HG02938 (cell line): ENCODE results near the gene KIF16B.

ENCODE experiments used
- ATAC-seq: cut with Tn5 transposase; IDR thresholded peaks from one replicate; pipeline ENCODE4 v1.9.1; 2021; ENCODE audit warnings: mild to moderate bottlenecking, moderate library complexity; ENCODE audit not compliant: unreplicated experiment

The KIF16B gene

GRCh38 chr20:16407251-16408067, 165.8 kb downstream of the KIF16B start:
- ATAC-seq = no peak

DNA sequence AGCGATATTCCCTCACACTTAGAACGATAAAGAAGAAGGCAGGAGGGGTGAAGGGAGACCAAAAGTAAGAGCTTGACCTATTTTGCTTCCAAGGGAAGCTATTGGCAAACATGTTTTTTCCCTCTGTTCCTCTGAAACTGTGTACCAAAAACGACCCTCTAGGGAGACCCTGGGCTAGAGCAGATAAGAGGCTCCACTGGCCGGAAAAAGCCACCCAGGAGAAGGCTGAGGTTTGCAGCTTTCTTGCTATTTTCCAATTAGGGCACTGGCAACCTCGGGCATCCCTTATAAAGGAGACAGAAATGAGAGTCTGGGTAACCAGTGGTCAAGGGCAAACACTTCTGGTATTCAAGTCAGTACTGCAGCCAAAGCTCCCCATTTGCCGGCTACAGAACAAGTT, 168.0 kb downstream of the KIF16B start:
- ATAC-seq = no peak

GRCh38 chr20:16404640-16405039, 168.6 kb downstream of the KIF16B start:
- no peak for ATAC-seq

- no peak for ATAC-seq
These were observed 169.1 kb downstream of the KIF16B start for GRCh38 chr20:16404171-16404570.

GRCh38 chr20:16400234-16400633, 173.0 kb downstream of the KIF16B start:
- no peak for ATAC-seq

DNA sequence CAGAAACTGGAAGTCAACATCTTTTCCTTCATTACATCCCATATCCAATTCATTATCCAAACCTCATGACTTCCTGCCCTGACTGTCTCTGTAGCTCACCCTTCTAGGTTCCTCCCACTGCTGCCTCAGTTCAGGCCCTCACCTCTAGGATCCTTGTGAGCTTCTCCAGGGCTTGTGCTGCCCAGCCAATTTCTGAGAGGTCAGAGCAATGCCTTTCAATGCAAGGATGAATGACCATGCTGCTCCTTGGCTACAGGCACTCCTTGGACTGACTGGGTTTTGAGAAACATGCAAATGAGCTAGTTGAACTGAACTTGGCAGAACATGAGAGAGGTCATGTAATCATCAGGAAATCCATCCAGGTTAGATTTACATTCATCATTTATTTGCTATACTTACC, 173.4 kb downstream of the KIF16B start:
- ATAC-seq = no peak

DNA sequence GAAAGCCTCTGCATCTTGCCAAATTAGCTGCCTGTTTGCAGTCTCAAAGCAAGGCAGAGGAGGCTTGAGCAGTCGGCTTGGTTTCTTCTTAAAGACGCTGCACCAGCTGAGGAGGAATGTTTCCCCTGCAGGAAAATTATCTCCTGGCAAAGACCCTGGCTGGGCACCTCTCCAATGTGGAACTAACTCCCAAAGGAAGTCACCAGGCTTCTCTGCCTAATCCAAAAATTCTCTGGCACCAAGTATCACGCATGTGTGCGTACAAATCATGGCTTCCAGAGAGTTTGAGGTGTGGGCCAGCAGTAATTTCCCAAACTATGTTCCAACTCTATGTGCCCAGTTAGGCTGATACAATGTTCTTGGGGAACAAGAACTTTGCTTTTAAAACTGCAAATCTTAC, 176.2 kb downstream of the KIF16B start:
- ATAC-seq = no peak

DNA sequence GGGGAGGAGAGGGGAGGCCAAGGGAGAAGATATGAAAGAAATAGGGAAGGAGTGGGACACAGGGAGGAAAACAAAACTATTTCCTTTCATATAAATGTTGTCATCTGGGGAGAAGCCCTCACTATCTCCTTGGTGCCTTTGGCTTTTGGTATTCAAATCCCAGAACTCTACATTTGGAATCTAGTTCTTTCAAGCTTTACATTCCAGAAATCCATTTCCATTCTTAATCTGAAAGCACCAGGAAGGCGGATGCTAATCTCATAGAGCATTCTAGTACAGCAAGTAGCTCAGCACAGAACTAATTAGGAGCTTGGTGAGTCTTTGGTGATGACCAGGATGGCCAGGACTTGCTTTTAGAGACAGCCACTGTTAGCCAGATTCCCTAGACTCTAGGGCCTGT, 177.9 kb downstream of the KIF16B start:
- ATAC-seq = no peak

DNA sequence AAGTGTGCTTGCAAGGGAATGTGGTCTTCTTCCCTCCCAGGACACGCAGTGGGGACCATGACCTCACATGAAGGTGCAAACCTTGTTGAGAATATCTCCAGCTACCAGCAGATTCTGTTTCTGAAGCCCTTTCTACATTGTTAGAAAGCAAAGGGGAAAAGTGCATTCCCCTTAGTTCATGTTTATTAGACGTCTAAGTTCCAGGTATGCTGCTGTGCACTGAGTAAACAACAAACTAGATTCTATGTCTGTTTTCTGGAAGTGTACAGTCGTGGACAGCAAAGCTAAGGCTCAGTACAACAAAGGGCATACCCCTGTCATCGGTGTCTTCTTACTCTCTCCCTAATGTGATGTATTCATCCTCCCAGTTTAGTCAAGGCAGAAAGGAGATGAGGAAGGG, 178.5 kb downstream of the KIF16B start:
- no peak for ATAC-seq

DNA sequence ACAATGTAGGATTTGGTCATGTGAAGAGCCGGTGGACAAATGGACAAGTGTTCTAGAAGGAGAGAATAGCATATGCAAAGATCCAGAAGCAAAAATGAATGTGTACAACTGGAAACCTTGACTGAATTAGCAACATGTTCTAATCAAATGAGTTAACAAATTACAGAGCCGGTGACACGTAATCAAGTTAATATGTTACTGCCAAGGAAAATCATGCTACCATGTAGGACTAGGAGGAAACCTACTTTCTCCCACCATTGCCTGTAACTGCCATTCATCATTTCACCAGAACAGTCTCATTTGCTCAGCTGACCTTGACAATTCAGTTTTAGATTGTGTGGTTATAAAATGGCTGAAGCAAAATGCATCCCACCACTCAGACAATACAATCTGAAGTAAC, 179.4 kb downstream of the KIF16B start:
- ATAC-seq = no peak

DNA sequence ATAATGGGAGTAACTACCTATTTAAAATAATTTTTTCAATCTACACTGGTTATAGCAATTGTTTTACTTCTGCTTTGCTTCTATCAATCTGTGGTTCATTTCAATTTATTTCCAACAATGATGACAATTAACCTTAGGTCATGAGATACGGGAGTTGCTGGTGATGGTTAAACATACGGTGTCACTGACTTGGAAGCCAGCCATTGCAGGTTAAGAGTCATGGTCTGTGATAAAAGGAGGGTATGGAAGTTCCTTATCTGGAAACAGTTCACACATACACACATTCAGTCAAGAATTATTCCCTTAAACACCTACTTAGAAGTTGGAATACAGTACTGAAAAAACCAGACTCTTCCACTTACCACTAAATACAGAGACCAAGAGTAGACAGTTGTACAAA, 180.0 kb downstream of the KIF16B start:
- no peak for ATAC-seq

DNA sequence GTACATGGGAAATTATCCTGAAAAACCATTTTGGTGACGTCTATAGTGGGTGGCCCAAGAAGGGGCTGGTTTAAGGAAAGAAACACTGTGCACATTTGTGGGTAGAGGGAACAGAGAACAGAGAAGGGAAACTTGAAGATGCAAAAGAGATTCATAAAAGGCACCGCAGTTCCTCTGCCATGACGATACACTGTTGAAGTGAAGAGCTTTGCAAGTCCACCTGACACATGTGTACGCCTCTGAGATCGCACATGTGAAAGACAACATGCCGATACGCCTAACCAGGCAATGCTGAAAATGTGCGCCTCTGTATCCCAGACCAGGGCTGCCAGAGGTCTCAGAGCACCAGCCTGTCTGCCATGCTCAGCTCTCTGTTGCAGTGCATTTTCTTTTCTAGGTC, 180.9 kb downstream of the KIF16B start:
- ATAC-seq = peak; percentile 98

DNA sequence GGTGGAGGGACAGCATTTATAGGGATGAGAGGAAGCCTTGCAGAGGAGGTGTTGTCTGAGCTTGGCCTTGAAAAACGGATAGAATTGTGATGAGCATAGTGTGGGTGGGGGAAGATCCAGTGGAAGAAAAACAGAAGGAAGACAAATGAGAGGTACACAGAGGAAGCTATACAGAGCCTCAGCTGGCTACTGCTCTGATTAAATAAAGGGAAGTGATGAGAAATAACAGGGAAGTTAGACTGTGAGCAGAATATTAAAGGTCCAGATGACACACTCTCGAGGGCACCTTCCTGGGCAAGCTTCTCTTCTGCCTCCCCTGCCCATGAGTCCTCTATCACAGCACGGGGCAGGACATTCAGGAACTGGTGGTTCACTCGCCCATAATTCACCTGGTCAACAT, 182.3 kb downstream of the KIF16B start:
- ATAC-seq = no peak

DNA sequence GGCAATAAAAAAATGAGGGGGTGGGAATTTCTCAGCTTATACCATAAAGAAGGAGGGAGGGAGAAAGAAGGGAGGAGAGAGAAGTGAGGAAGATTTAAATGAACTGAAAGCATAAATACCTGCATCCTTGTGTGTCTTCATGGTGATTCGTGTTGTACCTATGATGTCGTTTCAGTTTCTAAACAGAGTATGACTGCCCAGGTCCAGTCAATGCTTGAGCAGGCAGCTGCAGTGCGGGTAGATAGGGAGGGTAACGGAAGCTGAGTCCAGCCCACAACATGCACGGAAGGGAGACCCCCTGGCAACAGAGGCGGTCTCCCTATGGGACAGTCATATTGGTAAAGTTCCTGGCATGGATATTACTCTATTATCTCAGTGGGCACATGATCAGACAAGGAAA, 184.5 kb downstream of the KIF16B start:
- ATAC-seq = no peak

DNA sequence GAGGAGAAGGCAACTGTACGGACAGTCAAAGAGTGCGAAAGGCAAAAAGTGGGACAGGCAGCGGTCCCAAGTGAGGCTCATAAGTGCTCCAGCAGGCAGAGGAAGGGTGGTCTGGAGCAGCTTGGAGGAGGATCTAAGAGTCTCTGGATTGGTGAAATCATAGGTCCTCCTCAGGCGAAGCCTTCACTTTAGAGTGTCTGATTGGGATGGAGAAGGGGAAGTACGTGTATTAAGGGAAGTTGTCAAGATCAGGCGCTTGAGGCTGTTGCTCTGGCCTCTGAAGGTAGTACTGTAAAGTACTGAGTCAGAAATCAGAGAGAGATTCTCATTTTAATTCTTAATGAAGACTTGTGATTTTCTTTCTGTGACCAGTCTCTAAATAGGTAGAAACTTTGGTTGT, 185.6 kb downstream of the KIF16B start:
- no peak for ATAC-seq

GRCh38 chr20:16385891-16386290, 187.4 kb downstream of the KIF16B start:
- ATAC-seq = no peak

DNA sequence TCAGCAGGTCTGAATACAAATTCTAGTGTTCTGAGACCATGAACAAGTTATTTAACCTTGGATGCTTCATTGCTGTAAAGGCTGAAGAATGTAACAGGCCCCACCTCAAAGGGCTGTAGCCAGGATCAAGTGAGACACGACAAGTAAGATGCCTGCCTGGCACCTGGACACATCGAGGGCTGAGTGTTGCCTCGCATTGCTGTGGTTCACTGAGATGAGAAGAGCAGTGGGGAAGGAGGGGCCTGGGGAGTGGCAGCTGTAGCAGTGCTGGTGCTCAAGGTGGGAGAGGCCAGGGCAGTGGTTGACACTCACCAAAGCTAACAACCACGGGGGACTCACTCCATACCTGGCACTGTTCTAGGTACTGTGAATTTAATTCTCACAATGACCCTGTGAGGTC, 187.8 kb downstream of the KIF16B start:
- no peak for ATAC-seq

- ATAC-seq = no peak
These were observed 191.8 kb downstream of the KIF16B start for GRCh38 chr20:16381444-16381843.

- ATAC-seq = no peak
These were observed 194.4 kb downstream of the KIF16B start for GRCh38 chr20:16378712-16379370.

GRCh38 chr20:16378122-16378521, 195.1 kb downstream of the KIF16B start:
- ATAC-seq = no peak

DNA sequence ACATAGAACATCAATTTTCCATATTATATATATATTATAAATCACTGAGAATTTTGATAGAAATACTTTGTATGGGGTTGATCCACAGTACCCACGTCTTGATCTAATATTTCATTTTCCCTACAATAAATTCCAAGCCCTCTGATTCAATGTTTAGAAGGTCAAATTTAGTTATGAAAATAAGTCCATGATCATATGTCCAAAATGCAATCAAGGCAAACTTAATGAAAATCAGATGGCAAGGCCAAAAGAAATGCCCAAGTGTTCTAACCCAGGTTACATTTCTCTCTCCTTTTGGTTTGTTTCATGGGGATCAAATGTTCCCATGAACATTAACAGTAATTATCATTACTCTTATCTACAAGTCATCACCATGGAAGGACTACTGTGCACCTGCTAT, 203.8 kb downstream of the KIF16B start:
- no peak for ATAC-seq

DNA sequence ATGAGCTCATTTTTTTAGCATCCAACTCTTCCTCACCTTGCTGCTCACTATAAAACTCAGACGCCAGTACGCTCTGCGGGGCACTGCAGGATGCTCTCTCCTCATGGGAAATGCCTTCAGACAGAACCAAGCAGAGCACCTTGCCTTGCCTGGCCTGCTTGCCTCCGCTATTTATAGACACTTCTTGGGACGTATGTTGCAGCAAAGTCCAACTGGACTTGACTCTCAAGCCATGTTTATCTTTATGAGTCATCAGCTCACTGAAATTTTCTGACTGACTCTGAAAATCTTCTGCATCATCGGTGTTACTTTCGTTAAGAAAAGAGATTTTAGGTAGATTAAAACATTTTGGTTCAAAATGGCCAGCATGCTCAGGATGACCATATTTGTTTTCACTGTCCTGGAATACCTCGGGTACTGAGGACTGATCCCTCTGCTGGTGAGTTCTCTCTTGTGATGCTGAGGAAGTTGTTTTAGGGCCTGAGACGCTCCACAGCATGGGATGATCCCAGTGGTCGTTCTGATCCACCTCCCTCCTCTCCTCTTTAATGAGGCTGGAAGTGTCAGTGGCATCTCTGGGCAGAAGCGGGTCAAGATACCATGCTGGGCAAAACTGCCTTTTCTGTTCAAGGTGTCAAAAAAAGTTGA, 204.5 kb downstream of the KIF16B start:
- ATAC-seq = no peak
